HepG2 (cell line): ENCODE results near the gene NAP1L1. TPM values are rescaled to one million over a fixed set of nuclear protein-coding genes. Genes with fewer than 3 reads are reported as not detected.

Experiments
- CC2D1A ChIP-seq: sonication (generic); formaldehyde crosslinking; IDR thresholded peaks from 2 replicates; pipeline ENCODE4 v1.8.1; 2023; ENCODE audit warnings: mild to moderate bottlenecking, missing genetic modification reagents
- HOXA3 ChIP-seq: sonication (generic); formaldehyde crosslinking; IDR thresholded peaks from 2 replicates; pipeline ENCODE4 v1.5.0; 2020; ENCODE audit warnings: missing genetic modification reagents
- ISX ChIP-seq: sonication (generic); formaldehyde crosslinking; conservative IDR thresholded peaks from 2 replicates; pipeline ENCODE4 v1.5.0; 2020; ENCODE audit warnings: missing genetic modification reagents
- MTA3 ChIP-seq: sonication (generic); formaldehyde crosslinking; IDR thresholded peaks from 2 replicates; pipeline ENCODE4 v1.4.0; 2020; ENCODE audit warnings: missing genetic modification reagents
- MYC ChIP-seq: sonication (generic); formaldehyde crosslinking; IDR thresholded peaks from 2 replicates; pipeline ENCODE4 v1.9.0; 2021; ENCODE audit warnings: missing genetic modification reagents, borderline replicate concordance
- SALL1 ChIP-seq: sonication (generic); formaldehyde crosslinking; IDR thresholded peaks from 2 replicates; pipeline ENCODE4 v1.8.0; 2022; ENCODE audit warnings: mild to moderate bottlenecking, missing genetic modification reagents
- SMAD3 ChIP-seq: sonication (generic); formaldehyde crosslinking; IDR thresholded peaks from 2 replicates; pipeline ENCODE4 v1.4.0; 2020; ENCODE audit warnings: missing genetic modification reagents
- ZKSCAN5 ChIP-seq: sonication (generic); formaldehyde crosslinking; IDR thresholded peaks from 2 replicates; pipeline ENCODE4 v1.5.1; 2020; ENCODE audit warnings: mild to moderate bottlenecking, missing genetic modification reagents
- ZNF121 ChIP-seq: sonication (generic); formaldehyde crosslinking; IDR thresholded peaks from 2 replicates; pipeline ENCODE4 v1.5.0; 2020; ENCODE audit warnings: mild to moderate bottlenecking, missing genetic modification reagents
- ZNF224 ChIP-seq: sonication (generic); formaldehyde crosslinking; IDR thresholded peaks from 2 replicates; pipeline ENCODE4 v1.5.0; 2020; ENCODE audit warnings: mild to moderate bottlenecking, missing genetic modification reagents
- ZNF230 ChIP-seq: sonication (generic); formaldehyde crosslinking; IDR thresholded peaks from 2 replicates; pipeline ENCODE4 v1.4.0; 2020; ENCODE audit warnings: mild to moderate bottlenecking, missing genetic modification reagents
- ZNF317 ChIP-seq: sonication (generic); formaldehyde crosslinking; IDR thresholded peaks from 2 replicates; pipeline ENCODE4 v1.5.0; 2020; ENCODE audit warnings: mild to moderate bottlenecking, missing genetic modification reagents
- ZNF343 ChIP-seq: sonication (generic); formaldehyde crosslinking; IDR thresholded peaks from 2 replicates; pipeline ENCODE4 v1.4.0; 2020; ENCODE audit warnings: mild to moderate bottlenecking, missing genetic modification reagents
- ZNF44 ChIP-seq: sonication (generic); formaldehyde crosslinking; IDR thresholded peaks from 2 replicates; pipeline ENCODE4 v1.5.1; 2020; ENCODE audit warnings: mild to moderate bottlenecking, missing genetic modification reagents
- ZNF839 ChIP-seq: sonication (generic); formaldehyde crosslinking; IDR thresholded peaks from 2 replicates; pipeline ENCODE4 v1.4.0; 2020; ENCODE audit warnings: missing genetic modification reagents, mild to moderate bottlenecking, borderline replicate concordance
- ZNF850 ChIP-seq: sonication (generic); formaldehyde crosslinking; conservative IDR thresholded peaks from 2 replicates; pipeline ENCODE4 v1.9.0; 2021; ENCODE audit warnings: mild to moderate bottlenecking, missing genetic modification reagents
- ZNF891 ChIP-seq: sonication (generic); formaldehyde crosslinking; IDR thresholded peaks from 2 replicates; pipeline ENCODE4 v1.5.0; 2020; ENCODE audit warnings: mild to moderate bottlenecking, missing genetic modification reagents
- ZSCAN21 ChIP-seq: sonication (generic); formaldehyde crosslinking; IDR thresholded peaks from 2 replicates; pipeline ENCODE4 v1.8.0; 2022; ENCODE audit warnings: mild to moderate bottlenecking, missing genetic modification reagents, moderate library complexity, borderline replicate concordance
- ZSCAN31 ChIP-seq: sonication (generic); formaldehyde crosslinking; IDR thresholded peaks from 2 replicates; pipeline ENCODE4 v1.5.0; 2020; ENCODE audit warnings: low read depth, mild to moderate bottlenecking, missing genetic modification reagents
- polyA plus RNA-seq, 8 experiments: library from polyadenylated mRNA; depleted of rRNA in 3 of 8; stranded (reverse) in 7 of 8; unstranded in 1 of 8; fragments of >200 nt; fragmentation: Illumina TruSeq in 4 of 8; extraction: Trizol in 4 of 8; gene quantifications; 2 replicates each; pipeline versions ENCODE4 v1.2.1 to v1.2.3, GENCODE V29; 2011 to 2016; ENCODE audit warnings: low read depth in 4 of 8, missing spikeins in 1 of 8, mixed read lengths in 1 of 8; ENCODE audit not compliant: insufficient read depth in 1 of 8
- total RNA-seq, 5 experiments: library from RNA; depleted of rRNA; stranded (reverse); fragments of >200 nt; fragmentation: Illumina TruSeq; extraction: Trizol; gene quantifications; 2 replicates each; pipeline ENCODE4 v1.2.3, GENCODE V29; 2016; ENCODE audit warnings: low read depth in 1 of 5
- TF ChIP-seq, protein P1 (sequence below): sonication (generic); formaldehyde crosslinking; IDR thresholded peaks from 2 replicates; pipeline ENCODE4 v1.4.0; 2020; ENCODE audit warnings: missing genetic modification reagents, borderline replicate concordance
- TF ChIP-seq, protein P2 (sequence below): sonication (generic); formaldehyde crosslinking; IDR thresholded peaks from 2 replicates; pipeline ENCODE4 v1.8.0; 2022; ENCODE audit warnings: missing genetic modification reagents, low read depth, mild to moderate bottlenecking, borderline replicate concordance
- TF ChIP-seq, protein P3 (sequence below): sonication (generic); formaldehyde crosslinking; IDR thresholded peaks from 2 replicates; pipeline ENCODE4 v1.5.0; 2020; ENCODE audit warnings: missing genetic modification reagents
- TF ChIP-seq, protein P4 (sequence below): sonication (generic); formaldehyde crosslinking; conservative IDR thresholded peaks from 2 replicates; pipeline ENCODE4 v1.8.0; 2022; ENCODE audit warnings: missing genetic modification reagents

Gene NAP1L1
- total and polyA plus RNA-seq, 2 of the 13 experiments (the other 11 are each of a cell fraction or from before 2014, with no cell fraction given), result 207 to 309 TPM

DNA sequence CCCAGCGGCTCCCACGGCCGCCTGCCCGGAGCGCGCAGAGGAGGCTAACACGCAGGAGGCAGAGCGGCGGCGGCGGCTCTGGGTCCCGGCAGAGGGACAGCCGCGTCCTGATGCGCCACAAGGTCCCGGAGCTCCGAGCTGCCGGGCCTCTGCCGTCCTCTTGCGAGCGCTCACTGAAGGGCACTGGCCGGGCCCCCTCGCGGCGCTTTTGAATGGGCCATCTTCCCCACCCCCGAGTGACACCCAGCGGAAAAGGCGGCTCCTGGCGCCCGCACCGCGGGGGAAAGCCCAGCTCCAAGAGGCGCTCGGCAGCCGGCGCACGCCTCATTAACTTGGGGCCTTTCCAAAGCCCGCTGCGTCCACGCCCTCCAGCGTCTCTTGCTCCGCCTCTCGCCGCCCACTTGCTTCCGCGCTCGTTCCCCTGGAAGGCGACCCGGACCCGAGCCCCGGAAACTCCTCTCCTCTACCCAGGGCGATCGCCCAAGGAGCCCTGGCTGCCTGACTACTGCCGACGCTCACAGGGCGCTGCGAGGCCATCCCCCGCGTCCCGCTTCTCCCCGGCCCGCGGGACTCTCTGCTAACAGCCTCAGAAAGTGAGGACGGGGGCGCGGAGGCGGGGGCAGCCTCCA lies 53.0 kb downstream of the NAP1L1 start, which contains the start of gene PHLDA1 (continued):
- TF ChIP-seq, protein P1, sequence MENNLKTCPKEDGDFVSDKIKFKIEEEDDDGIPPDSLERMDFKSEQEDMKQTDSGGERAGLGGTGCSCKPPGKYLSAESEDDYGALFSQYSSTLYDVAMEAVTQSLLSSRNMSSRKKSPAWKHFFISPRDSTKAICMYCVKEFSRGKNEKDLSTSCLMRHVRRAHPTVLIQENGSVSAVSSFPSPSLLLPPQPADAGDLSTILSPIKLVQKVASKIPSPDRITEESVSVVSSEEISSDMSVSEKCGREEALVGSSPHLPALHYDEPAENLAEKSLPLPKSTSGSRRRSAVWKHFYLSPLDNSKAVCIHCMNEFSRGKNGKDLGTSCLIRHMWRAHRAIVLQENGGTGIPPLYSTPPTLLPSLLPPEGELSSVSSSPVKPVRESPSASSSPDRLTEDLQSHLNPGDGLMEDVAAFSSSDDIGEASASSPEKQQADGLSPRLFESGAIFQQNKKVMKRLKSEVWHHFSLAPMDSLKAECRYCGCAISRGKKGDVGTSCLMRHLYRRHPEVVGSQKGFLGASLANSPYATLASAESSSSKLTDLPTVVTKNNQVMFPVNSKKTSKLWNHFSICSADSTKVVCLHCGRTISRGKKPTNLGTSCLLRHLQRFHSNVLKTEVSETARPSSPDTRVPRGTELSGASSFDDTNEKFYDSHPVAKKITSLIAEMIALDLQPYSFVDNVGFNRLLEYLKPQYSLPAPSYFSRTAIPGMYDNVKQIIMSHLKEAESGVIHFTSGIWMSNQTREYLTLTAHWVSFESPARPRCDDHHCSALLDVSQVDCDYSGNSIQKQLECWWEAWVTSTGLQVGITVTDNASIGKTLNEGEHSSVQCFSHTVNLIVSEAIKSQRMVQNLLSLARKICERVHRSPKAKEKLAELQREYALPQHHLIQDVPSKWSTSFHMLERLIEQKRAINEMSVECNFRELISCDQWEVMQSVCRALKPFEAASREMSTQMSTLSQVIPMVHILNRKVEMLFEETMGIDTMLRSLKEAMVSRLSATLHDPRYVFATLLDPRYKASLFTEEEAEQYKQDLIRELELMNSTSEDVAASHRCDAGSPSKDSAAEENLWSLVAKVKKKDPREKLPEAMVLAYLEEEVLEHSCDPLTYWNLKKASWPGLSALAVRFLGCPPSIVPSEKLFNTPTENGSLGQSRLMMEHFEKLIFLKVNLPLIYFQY (CRISPR knock-in tag), result peak; percentile 76; the same call in 1 of the 2 replicates
- TF ChIP-seq ISX (CRISPR knock-in tag) (peak; percentile 94), ZNF343 (CRISPR knock-in tag) (peak; percentile 57; the same call in 1 of the 2 replicates), ZNF44 (no peak), ZNF121 (no peak), ZSCAN21 (peak; percentile 79; the same call in 1 of the 2 replicates), CC2D1A (peak; percentile 90; the same call in 1 of the 2 replicates), ZSCAN31 (CRISPR knock-in tag) (no peak; the same call in 1 of the 2 replicates), SMAD3 (CRISPR knock-in tag) (peak; percentile 78; the same call in 1 of the 2 replicates), ZNF230 (peak; percentile 83), ZNF839 (CRISPR knock-in tag) (0 out of 2 replicates have a peak, but pooled peaks have one; percentile 49), ZNF317 (CRISPR knock-in tag) (peak; percentile 26; the same call in 1 of the 2 replicates), ZKSCAN5 (no peak), SALL1 (peak; percentile 93), ZNF224 (CRISPR knock-in tag) (peak; percentile 57; the same call in 1 of the 2 replicates), ZNF850 (CRISPR knock-in tag) (no peak), HOXA3 (CRISPR knock-in tag) (no peak; the same call in 1 of the 2 replicates), MYC (CRISPR knock-in tag) (peak; percentile 87; the same call in 1 of the 2 replicates), ZNF891 (CRISPR knock-in tag) (no peak), MTA3 (CRISPR knock-in tag) (no peak)
- TF ChIP-seq, protein P2, sequence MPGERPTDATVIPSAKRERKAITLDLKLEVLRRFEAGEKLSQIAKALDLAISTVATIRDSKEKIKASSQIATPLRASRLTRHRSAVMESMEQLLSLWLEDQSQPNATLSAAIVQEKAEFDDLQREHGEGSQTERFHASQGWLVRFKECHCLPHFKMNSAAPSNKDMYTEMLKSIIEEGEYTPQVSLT (CRISPR knock-in tag), result peak; percentile 21; the same call in 1 of the 2 replicates
- TF ChIP-seq, protein P3, sequence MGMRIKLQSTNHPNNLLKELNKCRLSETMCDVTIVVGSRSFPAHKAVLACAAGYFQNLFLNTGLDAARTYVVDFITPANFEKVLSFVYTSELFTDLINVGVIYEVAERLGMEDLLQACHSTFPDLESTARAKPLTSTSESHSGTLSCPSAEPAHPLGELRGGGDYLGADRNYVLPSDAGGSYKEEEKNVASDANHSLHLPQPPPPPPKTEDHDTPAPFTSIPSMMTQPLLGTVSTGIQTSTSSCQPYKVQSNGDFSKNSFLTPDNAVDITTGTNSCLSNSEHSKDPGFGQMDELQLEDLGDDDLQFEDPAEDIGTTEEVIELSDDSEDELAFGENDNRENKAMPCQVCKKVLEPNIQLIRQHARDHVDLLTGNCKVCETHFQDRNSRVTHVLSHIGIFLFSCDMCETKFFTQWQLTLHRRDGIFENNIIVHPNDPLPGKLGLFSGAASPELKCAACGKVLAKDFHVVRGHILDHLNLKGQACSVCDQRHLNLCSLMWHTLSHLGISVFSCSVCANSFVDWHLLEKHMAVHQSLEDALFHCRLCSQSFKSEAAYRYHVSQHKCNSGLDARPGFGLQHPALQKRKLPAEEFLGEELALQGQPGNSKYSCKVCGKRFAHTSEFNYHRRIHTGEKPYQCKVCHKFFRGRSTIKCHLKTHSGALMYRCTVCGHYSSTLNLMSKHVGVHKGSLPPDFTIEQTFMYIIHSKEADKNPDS (CRISPR knock-in tag), result no peak
- TF ChIP-seq, protein P4, sequence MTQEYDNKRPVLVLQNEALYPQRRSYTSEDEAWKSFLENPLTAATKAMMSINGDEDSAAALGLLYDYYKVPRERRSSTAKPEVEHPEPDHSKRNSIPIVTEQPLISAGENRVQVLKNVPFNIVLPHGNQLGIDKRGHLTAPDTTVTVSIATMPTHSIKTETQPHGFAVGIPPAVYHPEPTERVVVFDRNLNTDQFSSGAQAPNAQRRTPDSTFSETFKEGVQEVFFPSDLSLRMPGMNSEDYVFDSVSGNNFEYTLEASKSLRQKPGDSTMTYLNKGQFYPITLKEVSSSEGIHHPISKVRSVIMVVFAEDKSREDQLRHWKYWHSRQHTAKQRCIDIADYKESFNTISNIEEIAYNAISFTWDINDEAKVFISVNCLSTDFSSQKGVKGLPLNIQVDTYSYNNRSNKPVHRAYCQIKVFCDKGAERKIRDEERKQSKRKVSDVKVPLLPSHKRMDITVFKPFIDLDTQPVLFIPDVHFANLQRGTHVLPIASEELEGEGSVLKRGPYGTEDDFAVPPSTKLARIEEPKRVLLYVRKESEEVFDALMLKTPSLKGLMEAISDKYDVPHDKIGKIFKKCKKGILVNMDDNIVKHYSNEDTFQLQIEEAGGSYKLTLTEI, result no peak
